HG03460 (cell line): ENCODE data around the gene TECR.

ENCODE experiments used
- ATAC-seq: cut with Tn5 transposase; IDR thresholded peaks from one replicate; pipeline ENCODE4 v1.9.1; 2021; ENCODE audit not compliant: unreplicated experiment

TECR gene

DNA sequence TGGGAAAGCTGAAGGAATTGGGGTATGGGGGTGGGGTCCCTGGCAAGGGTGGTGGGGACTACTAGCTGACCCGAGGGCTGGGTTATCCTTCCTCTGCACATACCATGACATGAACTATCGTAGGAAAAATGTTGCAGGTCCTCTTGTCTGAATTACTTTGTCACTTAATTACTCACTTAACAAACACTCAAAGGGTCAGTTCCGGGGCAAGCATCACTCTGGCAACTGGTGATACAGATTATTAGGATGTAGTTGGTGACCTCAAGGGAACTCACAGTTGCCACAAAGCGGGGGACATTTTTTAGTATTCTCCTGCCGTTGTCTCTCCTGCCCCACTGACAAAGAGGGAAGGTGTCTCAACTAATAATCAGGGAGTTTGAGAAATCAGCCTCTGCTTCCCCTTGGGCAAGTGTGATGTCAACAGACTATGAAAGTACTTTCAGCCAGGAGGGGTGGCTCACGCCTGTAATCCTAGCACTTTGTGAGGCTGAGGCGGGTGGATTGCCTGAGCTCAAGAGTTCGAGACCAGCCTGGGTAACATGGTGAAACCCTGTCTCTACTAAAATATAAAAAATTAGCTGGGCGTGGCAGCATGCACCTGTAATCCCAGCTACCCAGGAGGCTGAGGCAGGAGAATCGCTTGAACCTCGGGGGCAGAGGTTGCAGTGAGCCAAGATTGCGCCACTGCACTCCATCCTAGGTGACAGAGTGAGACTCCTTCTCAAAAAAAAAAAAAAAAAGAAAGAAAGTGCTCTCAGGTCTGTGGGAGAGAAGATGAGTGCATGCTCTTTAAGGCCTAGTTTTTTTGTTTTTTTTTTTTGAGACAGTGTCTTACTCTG is 21.5 kb upstream of the TECR start:
- no peak for ATAC-seq

- ATAC-seq, result no peak
Measured at GRCh38 chr19:14510311-14511228, 18.8 kb upstream of the TECR start.

DNA sequence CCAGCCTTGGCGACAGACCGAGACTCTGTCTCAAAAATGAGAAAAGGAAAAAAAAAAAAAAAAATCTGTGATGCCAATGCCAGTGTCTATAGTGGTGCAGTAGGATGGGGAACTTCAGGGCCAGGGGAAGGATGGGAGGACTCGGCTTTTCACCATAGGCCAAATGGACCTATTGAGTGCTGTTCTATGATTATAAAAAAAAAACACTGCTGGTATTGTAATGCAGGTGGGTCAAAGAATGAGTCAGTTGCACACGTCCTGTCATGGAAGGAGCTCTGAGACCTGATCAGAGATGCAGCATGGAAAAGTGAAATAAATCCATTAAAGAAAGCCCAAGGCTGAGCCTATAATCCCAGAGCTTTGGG is 18.2 kb upstream of the TECR start:
- no peak for ATAC-seq

- ATAC-seq, result no peak
Measured at GRCh38 chr19:14512406-14512961, 16.9 kb upstream of the TECR start.

DNA sequence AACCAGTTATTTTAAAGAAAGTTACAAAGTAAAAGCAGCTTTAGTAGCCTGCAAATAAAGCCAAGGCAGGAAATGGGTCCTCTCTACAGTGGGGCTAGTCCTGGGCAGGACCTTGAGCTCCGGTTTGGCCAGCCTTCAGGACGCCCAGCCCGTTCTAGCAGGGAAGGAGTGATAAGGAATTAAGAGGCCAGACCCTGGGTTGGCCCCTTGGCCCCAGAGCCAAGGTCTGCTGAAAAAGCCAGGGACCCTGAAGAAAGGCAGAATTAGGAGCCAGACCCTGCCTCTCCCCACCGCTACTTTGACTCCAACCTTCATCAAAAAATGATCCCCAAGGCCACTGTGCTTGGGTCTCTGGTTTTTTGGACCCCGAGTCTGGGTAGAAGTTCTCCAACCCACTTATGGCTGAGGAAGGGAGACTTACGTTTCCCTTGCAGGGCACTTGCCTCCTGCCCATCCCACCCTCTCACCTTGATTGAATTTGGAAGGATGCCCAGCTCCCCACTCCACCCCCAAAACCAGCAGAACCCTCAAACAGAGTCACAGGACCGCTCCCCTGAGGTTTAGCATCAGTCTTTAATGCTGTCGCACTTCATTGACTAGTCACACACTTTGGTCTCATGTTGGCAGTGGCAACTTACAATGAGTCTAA is 15.1 kb upstream of the TECR start:
- ATAC-seq, result no peak

GRCh38 chr19:14515501-14516047 is 13.8 kb upstream of the TECR start:
- no peak for ATAC-seq

GRCh38 chr19:14516048-14516534 is 13.3 kb upstream of the TECR start:
- no peak for ATAC-seq

- no peak for ATAC-seq
Measured at GRCh38 chr19:14516746-14517438, 12.5 kb upstream of the TECR start.

- no peak for ATAC-seq
Measured at GRCh38 chr19:14517446-14517839, 12.0 kb upstream of the TECR start.

GRCh38 chr19:14517840-14518505 is 11.4 kb upstream of the TECR start, which contains the start of gene DNAJB1:
TSS of gene DNAJB1 (minus strand) at chr19:14518397. CDS start at chr19:14518349, 48 bp downstream.
- ATAC-seq, result peak; percentile 58

GRCh38 chr19:14519245-14519859 is 10.0 kb upstream of the TECR start:
- no peak for ATAC-seq

DNA sequence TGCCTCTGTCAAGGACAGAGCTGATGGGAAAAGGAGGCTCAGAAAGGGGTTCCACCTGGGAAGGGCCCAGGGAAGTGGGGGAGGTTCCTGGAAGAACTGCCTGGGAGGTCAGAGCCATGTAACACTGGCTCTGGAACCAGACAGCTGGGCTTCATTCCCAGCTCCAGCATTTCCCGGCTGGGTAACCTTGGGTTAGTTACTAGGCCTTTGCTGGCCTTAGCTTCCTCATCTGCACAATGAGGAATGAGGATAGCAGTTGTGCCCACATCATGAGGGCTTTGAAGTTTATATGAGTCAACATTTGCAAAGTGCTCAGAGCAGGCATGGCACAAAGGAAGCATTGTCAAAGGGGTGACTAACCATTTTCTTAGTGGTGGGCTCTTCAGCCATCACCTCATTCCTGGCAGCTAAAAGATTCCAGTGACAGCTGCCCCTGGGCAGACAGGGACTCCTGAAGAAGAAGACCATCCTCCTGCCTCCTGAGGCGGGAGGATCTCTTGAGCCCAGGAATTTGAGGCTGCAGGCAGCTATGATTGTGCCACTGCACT is 9.5 kb upstream of the TECR start:
- ATAC-seq, result no peak

- no peak for ATAC-seq
Measured at GRCh38 chr19:14520543-14520942, 8.9 kb upstream of the TECR start.

DNA sequence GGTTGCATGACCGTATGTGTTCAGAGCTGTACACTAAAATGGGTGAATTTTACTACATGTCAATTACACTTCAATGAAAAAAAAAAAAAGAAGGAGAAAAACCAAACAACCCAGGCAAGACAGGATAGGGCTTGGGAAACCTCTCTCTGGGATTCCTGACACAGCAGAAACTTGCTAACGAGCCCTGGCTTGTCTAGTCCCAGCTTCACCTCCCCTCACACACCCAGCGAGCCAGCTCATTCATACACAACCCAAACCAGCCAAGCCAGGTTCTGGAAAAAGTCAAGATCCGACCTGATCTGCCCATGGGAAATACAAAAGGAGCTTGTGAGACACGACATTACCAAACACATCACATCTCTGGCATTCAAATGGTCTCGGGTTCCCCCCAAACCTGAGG is 3.7 kb upstream of the TECR start:
- ATAC-seq, result no peak

DNA sequence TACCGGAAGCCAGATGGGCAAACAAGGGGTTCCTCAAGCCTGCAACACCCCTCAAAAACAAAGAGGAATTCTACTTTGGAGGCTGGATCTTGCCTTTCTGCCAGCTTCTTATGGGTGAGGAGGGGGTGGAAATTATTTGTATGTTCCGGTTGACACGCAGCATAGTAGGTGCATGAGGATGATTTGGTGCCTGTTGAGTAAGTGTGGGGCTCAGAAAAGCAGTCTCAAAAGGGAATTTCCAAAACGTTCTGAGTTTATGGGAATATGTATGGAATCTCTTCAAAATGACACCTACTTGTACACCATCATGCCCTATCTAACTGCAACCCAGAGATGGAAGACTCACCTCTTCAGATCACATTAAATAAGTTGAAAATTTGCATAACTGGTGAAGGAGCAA is 3.0 kb upstream of the TECR start:
- no peak for ATAC-seq

GRCh38 chr19:14528419-14529253 is 758 bp upstream of the TECR start:
- ATAC-seq, result no peak

GRCh38 chr19:14530005-14530348 is 583 bp downstream of the TECR start:
- no peak for ATAC-seq

DNA sequence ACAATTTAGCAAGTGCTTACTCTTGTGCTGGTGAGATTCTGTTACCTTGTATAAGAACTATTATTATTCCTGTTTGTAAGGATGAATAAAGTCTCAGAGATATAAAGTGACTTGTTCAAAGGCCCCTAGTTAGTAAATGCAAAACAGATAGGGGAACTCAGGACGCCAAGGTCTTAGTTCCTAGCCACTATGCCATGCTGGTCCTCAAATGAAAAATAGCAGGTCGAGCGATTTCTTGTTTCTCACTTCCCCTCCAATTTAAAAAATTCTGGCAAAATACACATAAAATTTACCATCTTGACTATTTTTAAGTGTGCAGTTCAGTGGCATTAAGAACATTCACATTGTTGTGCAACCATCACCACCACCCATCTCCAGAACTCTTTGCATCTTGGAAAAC is 1.1 kb downstream of the TECR start:
- no peak for ATAC-seq
